NCI-H1436 (cell line): Measurements from ENCODE around the gene ACTN2.

Experiments
- DNase-seq: peaks from one replicate; lab custom pipeline; 2025; lab: John Stamatoyannopoulos, UW

ACTN2 gene

GRCh38 chr1:236742421-236743160, 56.3 kb downstream of the ACTN2 start:
- DNase-seq: no peak

GRCh38 chr1:236744533-236744932, 58.2 kb downstream of the ACTN2 start:
- no peak for DNase-seq

GRCh38 chr1:236746785-236747184, 60.5 kb downstream of the ACTN2 start:
- DNase-seq: no peak

GRCh38 chr1:236747311-236747985, 61.1 kb downstream of the ACTN2 start:
- no peak for DNase-seq

- DNase-seq: no peak
Measured at GRCh38 chr1:236748268-236748870, 62.1 kb downstream of the ACTN2 start.

GRCh38 chr1:236750928-236751327, 64.6 kb downstream of the ACTN2 start:
- DNase-seq: no peak

GRCh38 chr1:236751385-236751784, 65.1 kb downstream of the ACTN2 start:
- DNase-seq: no peak

GRCh38 chr1:236751935-236752334, 65.6 kb downstream of the ACTN2 start:
- no peak for DNase-seq

GRCh38 chr1:236753516-236753915, 67.2 kb downstream of the ACTN2 start:
- DNase-seq: peak; percentile 28

GRCh38 chr1:236753964-236754363, 67.7 kb downstream of the ACTN2 start:
- no peak for DNase-seq

GRCh38 chr1:236754525-236755210, 68.4 kb downstream of the ACTN2 start:
- DNase-seq: no peak

- no peak for DNase-seq
Measured at GRCh38 chr1:236757640-236758039, 71.3 kb downstream of the ACTN2 start.

GRCh38 chr1:236759252-236759859, 73.1 kb downstream of the ACTN2 start:
- DNase-seq: peak; percentile 25

- DNase-seq: no peak
Measured at GRCh38 chr1:236760480-236760879, 74.2 kb downstream of the ACTN2 start.

- DNase-seq: no peak
Measured at GRCh38 chr1:236760986-236761385, 74.7 kb downstream of the ACTN2 start.

GRCh38 chr1:236761397-236762132, 75.3 kb downstream of the ACTN2 start:
- no peak for DNase-seq

GRCh38 chr1:236762410-236762809, 76.1 kb downstream of the ACTN2 start:
- no peak for DNase-seq

- DNase-seq: no peak
Measured at GRCh38 chr1:236765831-236766230, 79.5 kb downstream of the ACTN2 start.

- no peak for DNase-seq
Measured at GRCh38 chr1:236766506-236766905, 80.2 kb downstream of the ACTN2 start.

- DNase-seq: no peak
Measured at GRCh38 chr1:236767276-236767675, 81.0 kb downstream of the ACTN2 start.

GRCh38 chr1:236768601-236769000, 82.3 kb downstream of the ACTN2 start:
- no peak for DNase-seq

- DNase-seq: no peak
Measured at GRCh38 chr1:236773919-236774318, 87.6 kb downstream of the ACTN2 start.
